ENCODE data around the gene BANF2. TPM values are rescaled to one million over a fixed set of nuclear protein-coding genes. Genes with fewer than 3 reads are reported as not detected.

BANF2 gene
- polyA plus RNA-seq, 1 donor from 2014 or later, result not detected

DNA sequence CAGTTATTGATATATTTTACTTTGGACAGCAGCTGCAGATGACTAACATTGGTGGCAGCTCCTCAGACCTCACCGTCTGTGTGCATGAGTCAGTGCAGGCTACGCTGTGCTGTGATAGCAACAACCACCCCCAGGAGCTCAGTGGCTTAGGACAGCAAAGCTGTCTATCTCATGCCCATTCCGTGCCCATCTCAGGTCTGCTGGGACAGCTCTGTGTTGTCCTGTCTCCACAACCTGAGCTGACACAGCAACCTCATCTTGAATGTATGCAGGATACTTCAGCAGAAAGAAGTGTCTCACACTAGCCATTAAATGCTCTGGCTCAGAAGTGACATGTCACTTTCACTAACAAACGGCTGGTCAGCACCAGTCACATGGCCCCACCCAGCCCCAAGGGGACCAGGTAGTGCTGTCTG, 47.7 kb downstream of the BANF2 start:
- Histone ChIP-seq H3K4me3 (ENCODE audit: low read length) (no peak overlapping the region), H3K9me3 (ENCODE audit: low read length) (no peaks in the 10 kb centered on the region), H3K27me3 (ENCODE audit: insufficient read depth, low read depth, low read length) (no peaks in the 10 kb centered on the region), H3K27ac (ENCODE audit: low read length) (no peak overlapping the region), H3F3A (ENCODE audit: insufficient read depth, low read length, poor library complexity, severe bottlenecking) (no peaks in the 10 kb centered on the region), H3K9ac (ENCODE audit: low read length) (no peak overlapping the region), H4K20me1 (ENCODE audit: insufficient read depth) (no peaks in the 10 kb centered on the region), H3K79me2 (replicated peaks; ENCODE audit: insufficient read depth, low read length) (no peaks in the 10 kb centered on the region), H3K36me3 (ENCODE audit: insufficient read depth, low read length) (no peaks in the 10 kb centered on the region), H2AFZ (ENCODE audit: low read depth, low read length) (no peak overlapping the region), H3K4me2 (ENCODE audit: low read length) (no peak overlapping the region), H3K9me2 (ENCODE audit: insufficient read depth, low read length) (no peaks in the 10 kb centered on the region)
- no peak for TF ChIP-seq EP300 (conservative IDR thresholded peaks at IDR 0.05; ENCODE audit: poor library complexity, severe bottlenecking)
- TF ChIP-seq TAF1 (IDR thresholded peaks at IDR 0.05; ENCODE audit: low read depth), result no peak
- TF ChIP-seq SMC3 (conservative IDR thresholded peaks at IDR 0.05; ENCODE audit: poor library complexity), result no peak
- no peak for TF ChIP-seq MXI1 (conservative IDR thresholded peaks at IDR 0.05; ENCODE audit: poor library complexity, severe bottlenecking)
- no peak for TF ChIP-seq POLR2AphosphoS5 (IDR thresholded peaks at IDR 0.05)
- TF ChIP-seq, protein P1, sequence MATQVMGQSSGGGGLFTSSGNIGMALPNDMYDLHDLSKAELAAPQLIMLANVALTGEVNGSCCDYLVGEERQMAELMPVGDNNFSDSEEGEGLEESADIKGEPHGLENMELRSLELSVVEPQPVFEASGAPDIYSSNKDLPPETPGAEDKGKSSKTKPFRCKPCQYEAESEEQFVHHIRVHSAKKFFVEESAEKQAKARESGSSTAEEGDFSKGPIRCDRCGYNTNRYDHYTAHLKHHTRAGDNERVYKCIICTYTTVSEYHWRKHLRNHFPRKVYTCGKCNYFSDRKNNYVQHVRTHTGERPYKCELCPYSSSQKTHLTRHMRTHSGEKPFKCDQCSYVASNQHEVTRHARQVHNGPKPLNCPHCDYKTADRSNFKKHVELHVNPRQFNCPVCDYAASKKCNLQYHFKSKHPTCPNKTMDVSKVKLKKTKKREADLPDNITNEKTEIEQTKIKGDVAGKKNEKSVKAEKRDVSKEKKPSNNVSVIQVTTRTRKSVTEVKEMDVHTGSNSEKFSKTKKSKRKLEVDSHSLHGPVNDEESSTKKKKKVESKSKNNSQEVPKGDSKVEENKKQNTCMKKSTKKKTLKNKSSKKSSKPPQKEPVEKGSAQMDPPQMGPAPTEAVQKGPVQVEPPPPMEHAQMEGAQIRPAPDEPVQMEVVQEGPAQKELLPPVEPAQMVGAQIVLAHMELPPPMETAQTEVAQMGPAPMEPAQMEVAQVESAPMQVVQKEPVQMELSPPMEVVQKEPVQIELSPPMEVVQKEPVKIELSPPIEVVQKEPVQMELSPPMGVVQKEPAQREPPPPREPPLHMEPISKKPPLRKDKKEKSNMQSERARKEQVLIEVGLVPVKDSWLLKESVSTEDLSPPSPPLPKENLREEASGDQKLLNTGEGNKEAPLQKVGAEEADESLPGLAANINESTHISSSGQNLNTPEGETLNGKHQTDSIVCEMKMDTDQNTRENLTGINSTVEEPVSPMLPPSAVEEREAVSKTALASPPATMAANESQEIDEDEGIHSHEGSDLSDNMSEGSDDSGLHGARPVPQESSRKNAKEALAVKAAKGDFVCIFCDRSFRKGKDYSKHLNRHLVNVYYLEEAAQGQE (IDR thresholded peaks at IDR 0.05; ENCODE audit: borderline replicate concordance), result no peak
- no peak for TF ChIP-seq EZH2 (IDR thresholded peaks at IDR 0.05; ENCODE audit: borderline replicate concordance, insufficient read depth, low read length, poor library complexity, severe bottlenecking)
- TF ChIP-seq RAD21 (conservative IDR thresholded peaks at IDR 0.05), result no peak
- TF ChIP-seq, protein P2, sequence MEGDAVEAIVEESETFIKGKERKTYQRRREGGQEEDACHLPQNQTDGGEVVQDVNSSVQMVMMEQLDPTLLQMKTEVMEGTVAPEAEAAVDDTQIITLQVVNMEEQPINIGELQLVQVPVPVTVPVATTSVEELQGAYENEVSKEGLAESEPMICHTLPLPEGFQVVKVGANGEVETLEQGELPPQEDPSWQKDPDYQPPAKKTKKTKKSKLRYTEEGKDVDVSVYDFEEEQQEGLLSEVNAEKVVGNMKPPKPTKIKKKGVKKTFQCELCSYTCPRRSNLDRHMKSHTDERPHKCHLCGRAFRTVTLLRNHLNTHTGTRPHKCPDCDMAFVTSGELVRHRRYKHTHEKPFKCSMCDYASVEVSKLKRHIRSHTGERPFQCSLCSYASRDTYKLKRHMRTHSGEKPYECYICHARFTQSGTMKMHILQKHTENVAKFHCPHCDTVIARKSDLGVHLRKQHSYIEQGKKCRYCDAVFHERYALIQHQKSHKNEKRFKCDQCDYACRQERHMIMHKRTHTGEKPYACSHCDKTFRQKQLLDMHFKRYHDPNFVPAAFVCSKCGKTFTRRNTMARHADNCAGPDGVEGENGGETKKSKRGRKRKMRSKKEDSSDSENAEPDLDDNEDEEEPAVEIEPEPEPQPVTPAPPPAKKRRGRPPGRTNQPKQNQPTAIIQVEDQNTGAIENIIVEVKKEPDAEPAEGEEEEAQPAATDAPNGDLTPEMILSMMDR (IDR thresholded peaks at IDR 0.05; ENCODE audit: poor library complexity, severe bottlenecking), result no peak

DNA sequence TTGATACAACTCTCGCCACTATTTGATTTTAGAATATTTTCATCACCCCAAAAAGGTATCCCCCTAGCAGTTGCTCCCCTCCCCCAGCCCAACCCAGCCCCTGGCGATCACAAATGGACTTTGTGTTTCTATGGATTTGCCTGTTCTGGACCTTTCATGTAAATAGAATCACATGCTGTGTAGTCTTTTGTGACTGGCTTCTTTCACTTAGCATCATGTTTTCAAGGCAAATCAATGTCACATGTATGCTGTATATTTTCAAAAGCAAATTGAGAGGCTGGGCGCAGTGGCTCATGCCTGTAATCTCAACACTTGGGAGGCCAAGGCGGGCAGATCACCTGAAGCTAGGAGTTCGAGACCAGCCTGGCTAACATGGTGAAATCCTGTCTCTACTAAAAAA, 48.5 kb downstream of the BANF2 start:
- TF ChIP-seq MXI1 (conservative IDR thresholded peaks at IDR 0.05; ENCODE audit: poor library complexity, severe bottlenecking), result no peak
- TF ChIP-seq EP300 (conservative IDR thresholded peaks at IDR 0.05; ENCODE audit: poor library complexity, severe bottlenecking), result no peak
- TF ChIP-seq POLR2AphosphoS5 (IDR thresholded peaks at IDR 0.05), result no peak
- TF ChIP-seq EZH2 (IDR thresholded peaks at IDR 0.05; ENCODE audit: borderline replicate concordance, insufficient read depth, low read length, poor library complexity, severe bottlenecking), result no peak
- TF ChIP-seq TAF1 (IDR thresholded peaks at IDR 0.05; ENCODE audit: low read depth), result no peak
- TF ChIP-seq RAD21 (conservative IDR thresholded peaks at IDR 0.05), result no peak
- no peak for TF ChIP-seq SMC3 (conservative IDR thresholded peaks at IDR 0.05; ENCODE audit: poor library complexity)
- TF ChIP-seq, protein P1 (IDR thresholded peaks at IDR 0.05; ENCODE audit: borderline replicate concordance), result no peak
- TF ChIP-seq, protein P2 (IDR thresholded peaks at IDR 0.05; ENCODE audit: poor library complexity, severe bottlenecking), result no peak
- no peaks in the 10 kb centered on the region for H4K20me1 ChIP-seq (ENCODE audit: insufficient read depth)
- no peaks in the 10 kb centered on the region for H3K9me2 ChIP-seq (ENCODE audit: insufficient read depth, low read length)
- no peak overlapping the region for H2AFZ ChIP-seq (ENCODE audit: low read depth, low read length)
- H3K36me3 ChIP-seq (ENCODE audit: insufficient read depth, low read length), result no peaks in the 10 kb centered on the region
- no peaks in the 10 kb centered on the region for H3K9me3 ChIP-seq (ENCODE audit: low read length)
- H3K4me2 ChIP-seq (ENCODE audit: low read length), result no peak overlapping the region
- no peaks in the 10 kb centered on the region for H3F3A ChIP-seq (ENCODE audit: insufficient read depth, low read length, poor library complexity, severe bottlenecking)
- H3K27me3 ChIP-seq (ENCODE audit: insufficient read depth, low read depth, low read length), result no peaks in the 10 kb centered on the region
- no peak overlapping the region for H3K4me3 ChIP-seq (ENCODE audit: low read length)
- no peak overlapping the region for H3K27ac ChIP-seq (ENCODE audit: low read length)
- H3K9ac ChIP-seq (ENCODE audit: low read length), result no peak overlapping the region
- no peaks in the 10 kb centered on the region for H3K79me2 ChIP-seq (replicated peaks; ENCODE audit: insufficient read depth, low read length)

Measured in neural cell (in vitro differentiated cells).